BLaER1 (cell line): ENCODE measurements around the gene DISC1.

Experiments
- H3K27ac ChIP-seq: shearing (Covaris generic); formaldehyde crosslinking; 2 replicates; pipeline ENCODE4 v1.8.1; 2022
- H3K27me3 ChIP-seq: shearing (Covaris generic); formaldehyde crosslinking; 2 replicates; pipeline ENCODE4 v1.8.1; 2022
- H3K36me3 ChIP-seq: shearing (Covaris generic); formaldehyde crosslinking; 2 replicates; pipeline ENCODE4 v1.8.1; 2022
- H3K4me1 ChIP-seq: shearing (Covaris generic); formaldehyde crosslinking; 2 replicates; pipeline ENCODE4 v1.8.1; 2022
- H3K4me2 ChIP-seq: shearing (Covaris generic); formaldehyde crosslinking; 2 replicates; pipeline ENCODE4 v1.8.1; 2022
- H3K4me3 ChIP-seq: shearing (Covaris generic); formaldehyde crosslinking; 2 replicates; pipeline ENCODE4 v1.8.1; 2022
- H3K9ac ChIP-seq: shearing (Covaris generic); formaldehyde crosslinking; 2 replicates; pipeline ENCODE4 v1.8.1; 2022
- H3K9me3 ChIP-seq: shearing (Covaris generic); formaldehyde crosslinking; 2 replicates; pipeline ENCODE4 v1.8.1; 2022
- H4K20me1 ChIP-seq: shearing (Covaris generic); formaldehyde crosslinking; 2 replicates; pipeline ENCODE4 v1.8.1; 2022
- Cebpa-rat ChIP-seq: shearing (Covaris generic); IDR thresholded peaks from 2 replicates; pipeline ENCODE4 v1.8.1; 2022

DISC1 gene

GRCh38 chr1:231705806-231706760 is 79.5 kb downstream of the DISC1 start:
- peaks cover 22% of the 10 kb centered on the region for H3K36me3 ChIP-seq
- H3K4me1 ChIP-seq = no peaks in the 10 kb centered on the region
- no peak overlapping the region for H3K4me2 ChIP-seq

DNA sequence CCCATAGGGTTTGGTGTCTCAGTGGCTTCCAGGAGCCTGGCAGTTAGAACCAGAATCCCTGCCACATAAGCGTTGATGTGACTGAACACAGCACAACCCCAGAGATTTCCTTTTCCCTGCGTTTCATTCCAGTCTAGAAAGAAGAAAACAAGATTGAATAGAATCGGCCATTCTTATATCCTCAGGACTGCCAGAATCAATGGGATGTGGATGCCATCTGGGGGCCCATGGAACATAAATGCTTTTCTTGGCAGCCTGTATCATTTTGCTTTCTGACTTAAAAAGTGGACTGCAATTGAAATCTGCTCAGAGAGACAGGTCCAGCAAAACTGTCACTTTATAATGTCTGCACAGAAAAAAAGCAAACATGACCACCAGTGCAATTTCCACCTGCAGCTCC is 80.3 kb downstream of the DISC1 start:
- H3K9me3 ChIP-seq = peaks cover 7% of the 10 kb centered on the region
- no peak for TF ChIP-seq Cebpa-rat
- no peaks in the 10 kb centered on the region for H3K4me1 ChIP-seq
- H3K9ac ChIP-seq = no peak overlapping the region
- no peak overlapping the region for H3K4me3 ChIP-seq
- H3K27ac ChIP-seq = no peak overlapping the region
- no peaks in the 10 kb centered on the region for H4K20me1 ChIP-seq
- peaks cover 20% of the 10 kb centered on the region for H3K36me3 ChIP-seq
- no peaks in the 10 kb centered on the region for H3K27me3 ChIP-seq
- no peak overlapping the region for H3K4me2 ChIP-seq

More at GRCh38 chr1:231705806-231706760, 79.5 kb downstream of the DISC1 start:
- no peak overlapping the region for H3K9ac ChIP-seq
- H3K9me3 ChIP-seq = peaks cover 4% of the 10 kb centered on the region; the same call in 1 of the 2 replicates
- no peak overlapping the region for H3K27ac ChIP-seq
- TF ChIP-seq Cebpa-rat = no peak
- H4K20me1 ChIP-seq = no peaks in the 10 kb centered on the region
- no peaks in the 10 kb centered on the region for H3K27me3 ChIP-seq
- no peak overlapping the region for H3K4me3 ChIP-seq

DNA sequence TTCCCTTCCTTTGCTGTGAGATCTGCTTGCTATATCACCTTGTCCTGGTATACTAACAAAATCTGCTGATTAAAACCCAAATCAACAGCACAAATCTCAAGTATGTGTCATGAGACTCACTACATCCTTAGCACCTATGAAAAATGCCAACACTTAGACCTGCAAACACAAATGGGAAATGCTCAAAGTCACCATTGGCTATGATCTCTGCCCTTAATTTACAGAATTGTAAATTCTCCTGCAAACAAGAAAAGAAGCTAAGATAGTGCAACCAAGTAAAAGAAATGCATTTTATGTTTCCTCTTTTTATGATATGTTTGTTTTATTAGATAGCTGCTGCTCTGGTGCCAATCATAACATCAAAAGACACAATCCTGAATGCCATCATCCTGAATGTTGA is 80.8 kb downstream of the DISC1 start:
- no peak overlapping the region for H3K9ac ChIP-seq
- H3K4me1 ChIP-seq = no peaks in the 10 kb centered on the region
- no peaks in the 10 kb centered on the region for H4K20me1 ChIP-seq
- peaks cover 7% of the 10 kb centered on the region for H3K9me3 ChIP-seq
- H3K36me3 ChIP-seq = peaks cover 17% of the 10 kb centered on the region
- no peak overlapping the region for H3K27ac ChIP-seq
- no peaks in the 10 kb centered on the region for H3K27me3 ChIP-seq
- no peak overlapping the region for H3K4me2 ChIP-seq
- TF ChIP-seq Cebpa-rat = no peak
- no peak overlapping the region for H3K4me3 ChIP-seq

DNA sequence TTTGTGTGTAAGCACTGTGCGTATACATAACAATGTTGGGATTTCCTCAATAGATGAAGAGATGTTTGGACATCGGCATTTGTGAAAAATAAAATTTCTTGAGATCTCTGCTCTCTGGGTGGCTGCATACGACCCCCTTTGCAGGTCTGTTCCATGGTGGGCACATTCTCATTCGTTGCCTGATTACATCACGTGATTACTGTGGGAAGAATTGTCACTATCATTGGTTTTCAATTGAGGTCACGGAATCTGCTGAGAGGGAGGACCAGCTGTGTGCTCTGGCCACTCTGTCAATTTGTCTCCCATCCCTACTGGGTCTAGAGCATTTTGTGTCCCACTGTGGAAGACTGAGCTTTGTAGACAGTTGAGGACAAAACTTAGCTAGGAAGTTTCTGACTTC is 81.8 kb downstream of the DISC1 start:
- Histone ChIP-seq H3K9me3 (peaks cover 12% of the 10 kb centered on the region), H4K20me1 (no peaks in the 10 kb centered on the region), H3K4me1 (no peaks in the 10 kb centered on the region), H3K4me2 (no peak overlapping the region), H3K4me3 (no peak overlapping the region), H3K9ac (no peak overlapping the region), H3K27ac (no peak overlapping the region), H3K27me3 (no peaks in the 10 kb centered on the region), H3K36me3 (peaks cover 9% of the 10 kb centered on the region)
- TF ChIP-seq Cebpa-rat = no peak

DNA sequence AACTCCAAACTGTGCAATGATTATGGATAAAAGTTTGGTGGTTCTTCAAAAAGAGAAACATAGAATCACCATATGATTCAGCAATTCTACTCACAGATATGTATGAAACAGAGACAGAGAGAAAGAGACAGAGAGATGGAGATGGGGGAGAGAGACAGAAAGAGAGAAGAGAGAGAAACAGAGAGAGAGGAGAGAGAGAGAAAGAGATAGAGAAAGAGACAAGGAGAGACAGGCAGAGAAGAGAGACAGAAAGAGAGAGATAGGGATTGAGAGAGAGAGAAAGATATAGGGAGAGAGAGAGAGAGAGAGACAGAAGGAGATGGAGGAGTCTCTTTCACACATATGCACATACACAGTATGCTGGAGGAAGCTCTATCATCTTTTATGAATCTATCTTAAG is 87.8 kb downstream of the DISC1 start:
- Histone ChIP-seq H3K4me2 (no peak overlapping the region), H4K20me1 (no peaks in the 10 kb centered on the region), H3K4me1 (no peaks in the 10 kb centered on the region), H3K4me3 (no peak overlapping the region), H3K27ac (no peak overlapping the region), H3K36me3 (no peaks in the 10 kb centered on the region), H3K9ac (no peak overlapping the region), H3K9me3 (peaks cover 7% of the 10 kb centered on the region), H3K27me3 (no peaks in the 10 kb centered on the region)
- TF ChIP-seq Cebpa-rat = no peak

GRCh38 chr1:231715816-231716722 is 89.5 kb downstream of the DISC1 start:
- no peak overlapping the region for H3K9ac ChIP-seq
- H3K27me3 ChIP-seq = no peaks in the 10 kb centered on the region
- no peak overlapping the region for H3K4me3 ChIP-seq
- no peaks in the 10 kb centered on the region for H3K36me3 ChIP-seq
- no peaks in the 10 kb centered on the region for H3K4me1 ChIP-seq
- H3K4me2 ChIP-seq = no peak overlapping the region
- H3K27ac ChIP-seq = no peak overlapping the region
- no peaks in the 10 kb centered on the region for H4K20me1 ChIP-seq
- peaks cover 7% of the 10 kb centered on the region for H3K9me3 ChIP-seq
- TF ChIP-seq Cebpa-rat = no peak

DNA sequence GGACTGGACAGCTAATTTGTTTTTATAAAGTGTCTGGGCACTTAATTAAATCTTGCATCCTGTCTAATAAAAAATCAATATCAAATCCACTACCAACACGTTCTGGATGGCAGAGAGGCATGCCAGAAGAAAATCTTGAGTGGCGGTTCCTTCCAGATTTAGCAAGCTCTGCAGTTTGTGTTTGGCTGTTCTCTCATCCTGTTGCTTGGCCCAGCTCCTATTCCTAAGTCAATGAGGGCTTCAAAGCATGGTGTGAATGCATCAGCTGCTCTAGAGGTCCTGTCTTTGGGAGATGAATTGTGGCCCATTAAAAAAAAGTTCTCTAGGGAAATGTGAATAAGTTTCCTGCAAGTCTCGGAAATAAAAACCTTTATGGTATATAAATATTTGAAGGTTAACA is 90.3 kb downstream of the DISC1 start:
- Histone ChIP-seq H3K36me3 (no peaks in the 10 kb centered on the region; the same call in 1 of the 2 replicates), H3K27me3 (no peaks in the 10 kb centered on the region), H4K20me1 (no peaks in the 10 kb centered on the region), H3K4me1 (no peaks in the 10 kb centered on the region), H3K9me3 (peaks cover 5% of the 10 kb centered on the region), H3K27ac (no peak overlapping the region), H3K9ac (no peak overlapping the region), H3K4me2 (no peak overlapping the region), H3K4me3 (no peak overlapping the region)
- no peak for TF ChIP-seq Cebpa-rat

- no peak overlapping the region for H3K4me2 ChIP-seq
- no peak overlapping the region for H3K4me3 ChIP-seq
- H3K9ac ChIP-seq = no peak overlapping the region
- H3K36me3 ChIP-seq = no peaks in the 10 kb centered on the region; the same call in 1 of the 2 replicates
- H4K20me1 ChIP-seq = no peaks in the 10 kb centered on the region
- no peaks in the 10 kb centered on the region for H3K27me3 ChIP-seq
- H3K9me3 ChIP-seq = no peaks in the 10 kb centered on the region; the same call in none of the 2 replicates
- no peak overlapping the region for H3K27ac ChIP-seq
- no peak for TF ChIP-seq Cebpa-rat
- H3K4me1 ChIP-seq = peaks cover 22% of the 10 kb centered on the region
These were observed 93.0 kb downstream of the DISC1 start for GRCh38 chr1:231719485-231720183.

DNA sequence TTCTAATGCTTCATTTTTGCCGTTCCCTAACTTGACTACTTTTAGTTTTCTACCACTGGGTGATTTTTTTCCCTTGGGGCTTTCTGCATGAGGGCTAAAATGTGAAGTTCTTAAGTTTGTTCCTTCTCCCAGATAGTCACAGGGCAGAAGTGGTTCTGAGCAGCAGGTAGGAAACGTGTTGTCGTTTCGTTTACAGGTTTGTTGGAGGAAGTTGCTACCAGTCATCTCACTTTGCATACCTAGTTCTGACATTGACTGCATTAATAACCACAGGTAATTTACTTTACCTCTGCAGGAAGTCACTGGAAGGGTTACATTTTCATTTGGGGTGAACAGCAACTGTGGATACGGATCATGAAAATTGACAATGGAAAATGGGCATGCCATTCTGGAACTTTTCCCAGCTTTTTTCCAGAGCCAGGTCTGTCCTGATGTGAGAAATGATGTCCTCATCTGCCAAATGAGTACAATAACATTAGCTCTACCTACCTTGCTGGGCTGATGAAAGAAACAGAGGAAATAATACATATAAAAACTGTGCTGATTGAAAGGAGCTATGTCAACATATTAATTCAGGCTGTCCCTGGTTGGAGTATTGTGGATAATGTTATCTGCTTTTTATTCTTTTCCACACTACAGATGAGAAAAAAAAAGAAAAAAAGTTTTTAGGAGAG is 94.2 kb downstream of the DISC1 start:
- H3K9me3 ChIP-seq = no peaks in the 10 kb centered on the region; the same call in none of the 2 replicates
- no peaks in the 10 kb centered on the region; the same call in 1 of the 2 replicates for H3K36me3 ChIP-seq

More for the DNA sequence above, 94.2 kb downstream of the DISC1 start:
- H3K9ac ChIP-seq = no peak overlapping the region
- H3K4me2 ChIP-seq = no peak overlapping the region
- no peak overlapping the region for H3K4me3 ChIP-seq
- H3K4me1 ChIP-seq = peaks cover 34% of the 10 kb centered on the region
- no peak for TF ChIP-seq Cebpa-rat
- H3K27ac ChIP-seq = no peak overlapping the region
- H3K27me3 ChIP-seq = no peaks in the 10 kb centered on the region
- H4K20me1 ChIP-seq = no peaks in the 10 kb centered on the region
